H1 (cell line): ENCODE data around the gene CHCHD6. TPM values are rescaled to one million over a fixed set of nuclear protein-coding genes. Genes with fewer than 3 reads are reported as not detected.

ENCODE experiments used
- CTCF ChIA-PET: fragments of 300-600 bp; sonication (Branson Sonifier 250); formaldehyde crosslinking; loops from one replicate; lab custom pipeline; 2021; ENCODE audit not compliant: partially characterized antibody; lab: Charles Lee
- POLR2A ChIA-PET: fragments of 300-600 bp; sonication (Branson Sonifier 250); formaldehyde crosslinking; loops from one replicate; lab custom pipeline; 2021; ENCODE audit warnings: inconsistent platforms; ENCODE audit not compliant: partially characterized antibody; lab: Charles Lee
- DNase-seq, 2 experiments: peaks; one replicate each; pipeline versions ENCODE4 v3.0.0 to v3.0.0-alpha.2; 2010 to 2022; ENCODE audit warnings: low spot score in 2 of 2, low read depth in 1 of 2, mixed read lengths in 1 of 2
- FAIRE-seq: peaks from 2 replicates; lab custom pipeline; 2011; peaks lifted over from hg19 to GRCh38; lab: Jason Lieb, UNC
- H2AFZ ChIP-seq: 2 replicates; pipeline ENCODE4 v1.8.1; 2012; ENCODE audit warnings: low read length, inconsistent platforms
- H2AK5ac ChIP-seq: 2 replicates; pipeline ENCODE4 v1.6.1; 2013; ENCODE audit warnings: low read depth, low read length
- H2BK120ac ChIP-seq: replicated peaks from 2 replicates; pipeline ENCODE3; 2013; ENCODE audit warnings: low read depth, low read length, inconsistent platforms
- H2BK12ac ChIP-seq: 2 replicates; pipeline ENCODE4 v1.6.1; 2013; ENCODE audit warnings: low read depth, low read length
- H2BK15ac ChIP-seq: 2 replicates; pipeline ENCODE4 v1.6.1; 2013; ENCODE audit warnings: low read length
- H2BK20ac ChIP-seq: 2 replicates; pipeline ENCODE4 v1.6.1; 2013; ENCODE audit warnings: low read length
- H2BK5ac ChIP-seq: 2 replicates; pipeline ENCODE4 v1.6.1; 2013; ENCODE audit warnings: low read depth, low read length
- H3K14ac ChIP-seq: 2 replicates; pipeline ENCODE4 v1.6.1; 2013; ENCODE audit warnings: inconsistent platforms; ENCODE audit not compliant: insufficient read length
- H3K18ac ChIP-seq: 2 replicates; pipeline ENCODE4 v1.6.1; 2013; ENCODE audit warnings: low read length; ENCODE audit errors: extremely low read depth
- H3K23ac ChIP-seq: 2 replicates; pipeline ENCODE4 v1.6.1; 2013; ENCODE audit warnings: inconsistent platforms; ENCODE audit not compliant: insufficient read length
- H3K23me2 ChIP-seq: 2 replicates; pipeline ENCODE4 v1.6.1; 2013; ENCODE audit warnings: low read depth, low read length
- H3K27ac ChIP-seq: 2 replicates; pipeline ENCODE4 v1.6.1; 2011; ENCODE audit warnings: low read depth, low read length, inconsistent platforms
- H3K27me3 ChIP-seq, 4 experiments: replicated peaks in 1 of 4; 1 replicate in 1 of 4; 2 replicates in 3 of 4; pipeline versions ENCODE4 v1.6.1 to v1.8.1; 2011 to 2013; ENCODE audit warnings: low read length in 3 of 4, mild to moderate bottlenecking in 3 of 4, inconsistent platforms in 2 of 4, mixed read lengths in 2 of 4, moderate library complexity in 1 of 4; ENCODE audit not compliant: control insufficient read depth in 3 of 4, insufficient read depth in 3 of 4; ENCODE audit errors: extremely low read depth in 1 of 4
- H3K36me3 ChIP-seq, 4 experiments: 2 replicates each; pipeline versions ENCODE4 v1.6.1 to v1.8.1; 2011 to 2013; ENCODE audit warnings: mild to moderate bottlenecking in 4 of 4, low read length in 3 of 4, moderate library complexity in 2 of 4, control low read depth in 1 of 4, inconsistent platforms in 1 of 4; ENCODE audit not compliant: insufficient read depth in 4 of 4, control insufficient read depth in 2 of 4
- H3K4ac ChIP-seq: replicated peaks from 2 replicates; pipeline ENCODE3; 2013; ENCODE audit warnings: low read length, low read depth, mixed read lengths, inconsistent platforms; ENCODE audit not compliant: insufficient read length
- H3K4me1 ChIP-seq, 4 experiments: replicated peaks in 1 of 4; 1 replicate in 1 of 4; 2 replicates in 3 of 4; pipeline versions ENCODE4 v1.6.1 to v1.8.1; 2011 to 2013; ENCODE audit warnings: low read length in 3 of 4, inconsistent platforms in 2 of 4, mixed read lengths in 1 of 4; ENCODE audit not compliant: insufficient read depth in 4 of 4, control insufficient read depth in 3 of 4
- H3K4me2 ChIP-seq, 2 experiments: 2 replicates each; pipeline versions ENCODE4 v1.6.1 to v1.8.1; 2011 to 2013; ENCODE audit warnings: low read depth in 2 of 2, low read length in 2 of 2, control low read depth in 1 of 2, inconsistent platforms in 1 of 2, mild to moderate bottlenecking in 1 of 2; ENCODE audit not compliant: insufficient read depth in 1 of 2
- H3K4me3 ChIP-seq, 4 experiments: fragments of 200-600, 300-600 bp in 1 of 4; sonication (generic), shearing (Covaris generic), sonication (Bioruptor Twin) in 1 of 4; 2 replicates each; pipeline versions ENCODE4 v1.5.1 to v1.8.1; 2011 to 2016; ENCODE audit warnings: low read length in 4 of 4, low read depth in 3 of 4, control low read depth in 2 of 4, inconsistent platforms in 2 of 4, mild to moderate bottlenecking in 2 of 4, mixed read lengths in 1 of 4, moderate library complexity in 1 of 4; ENCODE audit not compliant: insufficient read depth in 2 of 4; ENCODE audit errors: extremely low read depth in 1 of 4
- H3K56ac ChIP-seq: replicated peaks from 2 replicates; pipeline ENCODE3; 2013; ENCODE audit warnings: low read depth, mild to moderate bottlenecking, mixed read lengths, low read length, inconsistent platforms; ENCODE audit not compliant: insufficient read length
- H3K79me1 ChIP-seq: 2 replicates; pipeline ENCODE4 v1.6.1; 2013; ENCODE audit warnings: low read depth, low read length, control low read depth
- H3K79me2 ChIP-seq, 2 experiments: 2 replicates each; pipeline versions ENCODE4 v1.6.1 to v1.8.1; 2012 to 2013; ENCODE audit warnings: low read length in 2 of 2, mild to moderate bottlenecking in 2 of 2, inconsistent platforms in 1 of 2; ENCODE audit not compliant: insufficient read depth in 2 of 2, control insufficient read depth in 1 of 2
- H3K9ac ChIP-seq, 4 experiments: replicated peaks in 1 of 4; 1 replicate in 1 of 4; 2 replicates in 3 of 4; pipeline versions ENCODE4 v1.6.1 to v1.8.1; 2011 to 2013; ENCODE audit warnings: low read depth in 3 of 4, low read length in 3 of 4, control low read depth in 2 of 4, mild to moderate bottlenecking in 2 of 4, moderate library complexity in 2 of 4, inconsistent platforms in 1 of 4; ENCODE audit errors: extremely low read depth in 1 of 4
- H3K9me3 ChIP-seq, 2 experiments: 2 replicates each; pipeline versions ENCODE4 v1.6.1 to v1.8.1; 2012 to 2013; ENCODE audit warnings: mild to moderate bottlenecking in 2 of 2, moderate library complexity in 2 of 2, control low read depth in 1 of 2, inconsistent platforms in 1 of 2, low read depth in 1 of 2, low read length in 1 of 2, mixed read lengths in 1 of 2; ENCODE audit not compliant: insufficient read depth in 2 of 2
- H4K20me1 ChIP-seq, 2 experiments: replicated peaks in 1 of 2; 2 replicates each; pipeline versions ENCODE3 to v1.8.1; 2011 to 2013; ENCODE audit warnings: inconsistent platforms in 2 of 2, low read length in 2 of 2, mild to moderate bottlenecking in 1 of 2; ENCODE audit not compliant: insufficient read depth in 2 of 2, control insufficient read depth in 1 of 2
- H4K5ac ChIP-seq: 2 replicates; pipeline ENCODE4 v1.6.1; 2013; ENCODE audit warnings: low read length, low read depth, mixed read lengths, inconsistent platforms; ENCODE audit not compliant: insufficient read length
- H4K8ac ChIP-seq: 2 replicates; pipeline ENCODE4 v1.8.0; 2013; ENCODE audit warnings: mild to moderate bottlenecking, moderate library complexity, low read length, inconsistent platforms; ENCODE audit not compliant: insufficient read depth; ENCODE audit errors: extremely low read depth
- H4K91ac ChIP-seq: replicated peaks from 2 replicates; pipeline ENCODE3; 2013; ENCODE audit warnings: low read length, mixed read lengths, inconsistent platforms; ENCODE audit not compliant: insufficient read length
- CBX5 ChIP-seq: fragments of 300-800, 300-1000 bp; sonication (generic); IDR thresholded peaks from 2 replicates; pipeline ENCODE4 v1.7.1; 2016; ENCODE audit warnings: antibody characterized with exemption, low read length, low read depth
- FOSL1 ChIP-seq: IDR thresholded peaks from 2 replicates; pipeline ENCODE4 v1.6.1; 2011; ENCODE audit warnings: mild to moderate bottlenecking, low read depth, low read length, moderate library complexity; ENCODE audit not compliant: insufficient read depth
- JUN ChIP-seq: IDR thresholded peaks from 2 replicates; pipeline ENCODE4 v1.6.1; 2011; ENCODE audit warnings: low read depth, mild to moderate bottlenecking, improper control_type of control experiment, low read length
- KDM5A ChIP-seq: fragments of 200-600 bp; IDR thresholded peaks from 2 replicates; pipeline ENCODE4 v1.7.1; 2012; ENCODE audit warnings: mild to moderate bottlenecking, low read length, inconsistent platforms, mixed read lengths
- POLR2AphosphoS5 ChIP-seq: IDR thresholded peaks from 2 replicates; pipeline ENCODE4 v1.6.1; 2011; ENCODE audit warnings: low read depth, low read length
- POU5F1 ChIP-seq: IDR thresholded peaks from 2 replicates; pipeline ENCODE4 v1.6.1; 2011; ENCODE audit warnings: low read depth, mild to moderate bottlenecking, low read length, moderate library complexity
- RXRA ChIP-seq: IDR thresholded peaks from 2 replicates; pipeline ENCODE4 v1.6.1; 2011; ENCODE audit warnings: low read depth, mild to moderate bottlenecking, low read length, moderate library complexity; ENCODE audit not compliant: insufficient read depth
- SAP30 ChIP-seq: fragments of 300-600 bp; sonication (generic); IDR thresholded peaks from 2 replicates; pipeline ENCODE4 v1.7.1; 2012; ENCODE audit warnings: low read length, moderate library complexity, mild to moderate bottlenecking, inconsistent platforms; ENCODE audit not compliant: insufficient read depth, insufficient replicate concordance
- SIN3A ChIP-seq, 2 experiments: IDR thresholded peaks in 1 of 2; conservative IDR thresholded peaks in 1 of 2; 2 replicates each; pipeline ENCODE4 v1.6.1; 2011 to 2012; ENCODE audit warnings: low read length in 2 of 2, improper control_type of control experiment in 1 of 2, low read depth in 1 of 2, mild to moderate bottlenecking in 1 of 2
- SP2 ChIP-seq: IDR thresholded peaks from 2 replicates; pipeline ENCODE4 v1.6.1; 2012; ENCODE audit warnings: mild to moderate bottlenecking, low read length, inconsistent platforms
- USF2 ChIP-seq: IDR thresholded peaks from 2 replicates; pipeline ENCODE4 v1.6.1; 2011; ENCODE audit warnings: low read length, improper control_type of control experiment
- ZNF274 ChIP-seq: IDR thresholded peaks from 2 replicates; pipeline ENCODE4 v1.7.0; 2012; ENCODE audit warnings: low read length, borderline replicate concordance; ENCODE audit errors: extremely low read depth
- WGBS, 2 experiments: shearing (Covaris generic) in 1 of 2; methylation state at CpG; one replicate each; pipeline versions ENCODE4 v1.1.6 to v1.1.7; 2013 to 2015; ENCODE audit warnings: low lambda C conversion rate in 2 of 2, mixed read lengths in 2 of 2, inconsistent platforms in 1 of 2, low coverage in 1 of 2, missing lambda C conversion rate in 1 of 2; ENCODE audit not compliant: insufficient replicate concordance in 2 of 2, insufficient coverage in 1 of 2, insufficient read length in 1 of 2; ENCODE audit errors: extremely low coverage in 1 of 2, missing lambda C conversion rate in 1 of 2; 5-methylcytosine and 5-hydroxymethylcytosine counted together
- polyA plus RNA-seq, 7 experiments: library from polyadenylated mRNA; depleted of rRNA in 3 of 7; stranded (reverse) in 5 of 7; unstranded in 2 of 7; fragments of >200 nt in 5 of 7; fragments of 200-250 nt in 2 of 7; gene quantifications; 1 replicate in 5 of 7; 2 replicates in 1 of 7; 4 replicates in 1 of 7; pipeline versions ENCODE4 v1.2.1 to v1.2.3, GENCODE V29; 2011 to 2013; ENCODE audit warnings: missing spikeins in 2 of 7, mixed read lengths in 2 of 7
- total RNA-seq: library from RNA; stranded (reverse); fragmentation: NEBNext Ultra II Directional; extraction: Animal tissue kit (Norgen Biotek cat#: 25700); gene quantifications from 2 replicates; pipeline ENCODE4 v1.2.1, GENCODE V29; 2021

The CHCHD6 gene
- total and polyA plus RNA-seq, 2 of the 8 experiments (the other 6 are each of a cell fraction or from before 2014, with no cell fraction given), result 32.4 to 37.6 TPM

GRCh38 chr3:126733061-126733430 lies 29.0 kb downstream of the CHCHD6 start:
- Histone ChIP-seq H2BK12ac (no peak overlapping the region), H4K8ac (no peak overlapping the region), H4K91ac (no peak overlapping the region), H2BK15ac (no peak overlapping the region), H2AK5ac (no peak overlapping the region), H3K9me3 (no peaks in the 10 kb centered on the region), H3K56ac (no peak overlapping the region), H3K79me1 (no peaks in the 10 kb centered on the region), H2AFZ (no peak overlapping the region), H3K4me2 (no peak overlapping the region), H3K36me3 (no peaks in the 10 kb centered on the region; a peak in 1 of 8 replicates), H2BK20ac (no peak overlapping the region), H3K9ac (no peak overlapping the region), H3K18ac (no peak overlapping the region), H3K14ac (no peak overlapping the region), H3K27me3 (no peaks in the 10 kb centered on the region; a peak in 1 of 7 replicates), H2BK5ac (no peak overlapping the region), H4K20me1 (peaks cover 3 to 6% of the 10 kb centered on the region in 2 experiments), H3K23ac (no peak overlapping the region), H3K4me3 (no peak overlapping the region), H3K23me2 (no peaks in the 10 kb centered on the region), H4K5ac (no peak overlapping the region), H3K79me2 (no peaks in the 10 kb centered on the region), H2BK120ac (no peak overlapping the region), H3K27ac (no peak overlapping the region), H3K4me1 (no peaks in the 10 kb centered on the region), H3K4ac (no peak overlapping the region)
- FAIRE-seq (no peak), DNase-seq (no peak)
- TF ChIP-seq CBX5 (no peak), SIN3A (conservative IDR thresholded peaks at IDR 0.05 in 1 of 2, IDR thresholded peaks at IDR 0.05 in 1 of 2; ENCODE audit: low read depth in 1 of 2, low read length in 2 of 2) (no peak), USF2 (no peak), POLR2AphosphoS5 (no peak), RXRA (no peak), SP2 (no peak), POU5F1 (no peak), ZNF274 (no peak), KDM5A (no peak), FOSL1 (no peak), JUN (no peak), SAP30 (no peak)
- ChIA-PET CTCF (interaction anchor here (0.6 to 2.4 kb wide), 3 partner anchors 18 to 54 kb away, joined by 3 to 8 read pairs (median 3); no protein-coding TSS in a partner anchor), POLR2A (no interaction called here)
- WGBS, 2 experiments, result 85% methylated on average over 5 of the region's 5 CpGs; no CpG with 5 or more reads in 1 of the 2 experiments
